GM19397 (cell line): ENCODE results near the gene TUBE1.
"Not testable (repeated sequence)": the region's sequence is repeated elsewhere in the genome, so short reads cannot be mapped to it uniquely, and the experiment has no call there.

Experiments
- ATAC-seq: cut with Tn5 transposase; IDR thresholded peaks from one replicate; pipeline ENCODE4 v1.9.1; 2021; ENCODE audit warnings: mild to moderate bottlenecking, moderate library complexity; ENCODE audit not compliant: unreplicated experiment

The TUBE1 gene, protein sequence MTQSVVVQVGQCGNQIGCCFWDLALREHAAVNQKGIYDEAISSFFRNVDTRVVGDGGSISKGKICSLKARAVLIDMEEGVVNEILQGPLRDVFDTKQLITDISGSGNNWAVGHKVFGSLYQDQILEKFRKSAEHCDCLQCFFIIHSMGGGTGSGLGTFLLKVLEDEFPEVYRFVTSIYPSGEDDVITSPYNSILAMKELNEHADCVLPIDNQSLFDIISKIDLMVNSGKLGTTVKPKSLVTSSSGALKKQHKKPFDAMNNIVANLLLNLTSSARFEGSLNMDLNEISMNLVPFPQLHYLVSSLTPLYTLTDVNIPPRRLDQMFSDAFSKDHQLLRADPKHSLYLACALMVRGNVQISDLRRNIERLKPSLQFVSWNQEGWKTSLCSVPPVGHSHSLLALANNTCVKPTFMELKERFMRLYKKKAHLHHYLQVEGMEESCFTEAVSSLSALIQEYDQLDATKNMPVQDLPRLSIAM

DNA sequence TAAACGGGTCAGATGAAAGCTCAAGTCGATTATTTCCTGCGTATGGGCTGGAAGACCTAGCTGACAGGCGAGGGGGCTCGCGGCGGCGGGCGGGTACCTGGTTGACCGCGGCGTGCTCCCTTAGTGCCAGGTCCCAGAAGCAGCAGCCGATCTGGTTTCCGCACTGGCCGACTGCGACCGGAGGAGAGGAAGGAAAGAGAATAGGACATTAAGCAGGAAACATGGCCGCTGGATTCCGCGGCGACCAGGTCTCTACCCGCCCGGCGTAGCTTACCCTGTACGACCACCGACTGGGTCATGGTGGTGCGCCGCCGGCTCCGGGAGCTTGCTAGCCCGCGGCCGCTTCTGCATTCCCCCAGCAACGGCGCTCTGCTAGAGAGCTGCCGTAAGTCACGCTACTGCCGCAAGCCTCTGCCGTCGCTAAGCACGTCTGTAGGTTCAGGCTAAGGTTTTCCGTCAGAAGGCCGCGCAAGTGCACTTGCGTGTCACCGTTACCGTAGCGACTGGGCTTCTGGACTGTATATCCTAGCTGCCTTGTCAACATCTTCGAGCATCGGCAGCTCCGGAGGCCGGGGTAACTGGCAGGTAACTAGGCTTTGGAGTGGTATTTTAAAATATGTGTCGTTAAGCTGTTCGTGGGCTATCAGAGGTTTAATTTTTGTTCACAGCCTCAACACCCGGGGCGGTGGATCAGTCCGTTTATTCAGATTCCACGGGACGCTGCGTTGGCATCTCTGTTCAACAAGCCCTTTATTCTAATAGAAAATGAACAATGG is at the start of gene TUBE1, which contains the start of gene FAM229B:
TUBE1 (minus strand) TSS at position 347 of the 776 bp plus-strand sequence; CDS start at position 299, 48 bp downstream.
FAM229B (plus strand) TSS at position 456 of the 776 bp plus-strand sequence. CDS start 11,693 bp downstream, outside the sequence.
- peak; percentile 98 for ATAC-seq

DNA sequence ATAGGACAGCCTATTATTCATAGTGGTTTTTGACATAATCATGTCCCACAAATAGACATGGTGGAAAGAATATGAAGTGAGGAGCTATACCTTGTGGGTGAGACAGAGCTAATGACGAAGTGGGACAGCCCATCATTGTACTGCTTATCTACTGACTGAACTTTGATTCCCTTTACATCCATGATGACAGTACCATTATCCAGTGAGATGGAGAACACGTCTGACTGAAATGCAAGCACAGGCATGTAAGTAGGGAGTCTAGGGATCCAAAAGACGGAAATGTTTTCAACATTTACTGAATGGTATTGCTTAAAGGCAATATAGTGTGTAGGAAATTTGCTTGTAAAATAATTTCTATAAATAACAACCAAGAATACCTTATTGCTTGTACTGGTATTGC is 43.6 kb upstream of the TUBE1 start:
- no peak for ATAC-seq

DNA sequence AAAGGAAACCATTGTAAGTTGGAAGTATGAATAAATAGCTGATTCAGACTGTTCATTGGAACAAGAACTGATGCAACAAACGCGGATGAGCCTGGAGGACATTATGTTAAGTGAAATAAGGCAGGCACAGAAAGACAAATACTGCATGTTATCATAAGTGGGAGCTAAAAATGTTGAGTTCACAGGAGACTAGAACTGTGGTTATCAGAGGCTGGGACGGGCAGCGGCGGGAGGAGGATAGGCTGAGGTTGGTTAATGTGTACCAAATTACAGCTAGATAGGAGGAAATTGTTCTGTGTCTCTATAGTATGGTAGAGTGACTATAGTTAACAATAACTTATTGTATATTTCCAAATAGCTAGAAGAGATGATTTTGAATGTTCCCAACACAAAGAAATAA is 40.9 kb upstream of the TUBE1 start:
- ATAC-seq: no peak

DNA sequence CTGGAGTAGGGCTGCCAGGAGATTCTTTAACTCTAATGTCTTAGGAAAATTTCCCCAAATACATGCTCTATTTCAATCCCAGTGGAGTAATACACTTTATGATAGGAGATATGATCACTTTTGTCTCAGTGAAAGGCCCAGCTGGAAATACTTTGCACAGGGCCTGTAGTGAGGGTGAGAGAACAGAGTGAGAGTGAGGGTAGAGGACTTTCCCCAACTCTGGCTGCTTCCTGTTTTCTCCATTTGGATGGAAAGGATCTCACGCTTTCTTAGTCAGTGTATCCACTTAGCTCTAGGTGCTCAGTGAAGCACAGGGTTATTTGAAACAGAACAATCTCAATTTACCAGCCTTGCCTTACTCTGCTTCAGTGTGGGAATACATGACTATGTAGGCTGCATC is 36.7 kb upstream of the TUBE1 start:
- ATAC-seq: no peak

DNA sequence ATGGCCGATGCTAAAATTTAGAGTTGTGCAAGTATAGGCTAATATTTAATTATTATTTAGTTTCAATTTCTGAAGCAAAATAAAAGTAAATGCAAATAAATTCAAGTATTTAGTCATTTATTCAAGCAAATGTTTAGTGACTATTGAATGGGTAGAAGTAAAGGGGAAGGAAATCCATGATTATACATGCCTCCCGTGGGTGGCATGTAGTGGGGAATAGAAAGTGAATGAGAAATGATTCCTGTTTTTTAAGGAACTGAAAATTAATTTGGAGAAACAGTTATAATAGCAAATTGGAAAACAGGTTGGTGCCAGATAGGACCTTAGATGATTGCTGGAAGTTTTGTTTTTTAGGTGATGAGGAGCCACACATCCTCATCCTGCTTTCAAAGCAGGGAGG is 35.5 kb upstream of the TUBE1 start:
- no peak for ATAC-seq

DNA sequence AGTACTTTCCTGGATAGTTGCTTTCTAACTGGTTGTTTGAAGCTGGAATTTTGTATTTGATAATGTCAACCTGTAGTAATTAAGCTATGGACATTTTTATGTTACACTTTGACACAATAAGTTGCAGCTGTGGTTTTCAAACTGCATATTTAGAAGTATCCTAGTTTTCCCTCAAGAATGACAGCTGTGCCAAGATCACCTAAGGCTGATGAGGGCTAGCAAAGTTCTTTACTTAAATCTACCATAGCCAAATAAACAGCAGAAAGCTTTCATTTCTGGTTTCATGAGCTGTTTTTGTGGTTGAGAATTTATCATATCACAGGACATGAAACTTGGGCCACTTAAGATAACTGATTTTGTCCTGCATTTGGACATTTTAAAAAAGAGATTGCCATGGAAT is 30.8 kb upstream of the TUBE1 start:
- ATAC-seq: no peak

DNA sequence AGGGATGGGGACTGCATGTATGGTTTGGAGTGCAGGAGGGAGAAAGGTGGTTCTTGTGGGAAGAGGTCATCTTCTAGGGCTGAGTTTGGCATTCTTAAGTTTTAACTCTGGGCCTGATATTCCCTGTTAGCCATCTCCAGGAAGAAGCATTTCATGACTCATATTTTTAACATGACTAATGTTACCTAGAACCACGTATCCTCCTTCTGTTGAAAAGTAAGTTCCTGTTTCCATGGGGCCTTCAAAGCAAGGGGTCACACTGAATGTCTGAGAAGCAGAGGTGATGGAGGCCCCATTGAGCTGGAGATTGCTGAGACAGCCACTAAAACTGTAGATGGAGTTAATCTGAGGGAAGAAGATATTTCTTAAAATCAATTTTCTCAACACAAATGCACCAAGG is 30.3 kb upstream of the TUBE1 start:
- ATAC-seq: no peak

DNA sequence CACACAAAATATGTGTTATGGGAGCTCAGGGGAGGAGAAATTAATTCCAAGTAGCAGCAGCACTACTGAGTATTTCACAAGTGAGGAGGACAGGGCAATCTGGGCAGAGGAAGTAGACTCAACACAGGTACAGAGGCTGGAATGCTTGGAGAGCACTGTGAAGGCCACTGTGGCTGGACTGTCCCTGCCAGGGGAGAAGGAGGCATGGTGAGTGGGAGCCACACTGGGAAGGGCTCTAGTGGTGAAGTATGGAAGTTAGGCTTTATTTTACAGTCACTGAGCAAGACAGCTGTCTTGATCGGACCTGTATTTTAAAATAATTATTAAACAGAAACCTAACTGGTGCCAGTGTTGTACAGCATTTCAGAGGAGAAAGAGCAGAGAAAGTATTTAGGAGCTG is 28.9 kb upstream of the TUBE1 start:
- ATAC-seq: no peak

DNA sequence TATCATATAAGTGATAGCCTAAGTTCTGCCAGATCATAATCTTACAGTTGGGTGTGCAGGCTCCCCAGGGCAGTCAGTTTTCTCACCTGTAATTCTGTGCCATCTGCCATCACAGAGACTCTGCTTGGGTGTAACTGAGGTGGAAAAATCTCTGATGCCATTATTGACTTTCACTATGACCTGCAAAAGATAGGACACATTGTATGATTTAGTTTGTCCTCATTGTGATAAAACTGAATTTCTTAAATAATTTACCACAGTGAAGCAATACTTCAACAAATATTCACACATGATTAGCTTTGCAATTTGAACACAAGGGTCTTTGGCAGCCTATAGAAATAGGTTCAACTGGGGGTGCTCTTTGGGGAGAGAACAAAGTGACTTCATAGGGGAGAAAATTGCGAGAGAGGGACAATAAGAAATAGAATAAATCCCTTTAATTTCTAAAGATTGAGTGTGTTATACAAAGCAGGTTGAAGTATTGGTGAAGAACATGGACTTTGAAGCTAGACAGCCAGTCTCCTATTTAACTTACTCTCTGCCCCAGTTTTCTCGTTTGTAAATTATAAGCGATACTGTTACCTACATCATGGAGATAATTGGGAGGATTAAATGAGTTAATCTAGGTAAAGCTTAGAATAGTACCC is 27.4 kb upstream of the TUBE1 start:
- no peak for ATAC-seq

DNA sequence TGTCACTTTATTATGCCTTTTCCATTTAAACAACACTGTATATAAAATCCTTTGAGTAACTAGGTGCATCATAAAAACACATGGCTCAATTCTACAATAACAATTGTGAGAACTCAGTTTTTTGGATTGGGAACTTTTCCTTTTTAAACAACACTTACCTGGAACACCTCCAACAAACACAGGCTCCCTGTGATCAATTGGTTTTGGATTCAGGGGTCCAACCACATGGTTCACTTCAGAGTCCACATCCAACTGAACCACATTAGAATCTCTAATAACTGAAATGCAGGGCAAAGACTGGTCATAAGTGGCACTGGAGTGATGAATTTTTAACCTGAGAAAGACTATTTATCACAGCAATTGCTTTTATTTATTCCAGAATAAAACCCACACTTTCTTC is 26.6 kb upstream of the TUBE1 start:
- ATAC-seq: no peak

DNA sequence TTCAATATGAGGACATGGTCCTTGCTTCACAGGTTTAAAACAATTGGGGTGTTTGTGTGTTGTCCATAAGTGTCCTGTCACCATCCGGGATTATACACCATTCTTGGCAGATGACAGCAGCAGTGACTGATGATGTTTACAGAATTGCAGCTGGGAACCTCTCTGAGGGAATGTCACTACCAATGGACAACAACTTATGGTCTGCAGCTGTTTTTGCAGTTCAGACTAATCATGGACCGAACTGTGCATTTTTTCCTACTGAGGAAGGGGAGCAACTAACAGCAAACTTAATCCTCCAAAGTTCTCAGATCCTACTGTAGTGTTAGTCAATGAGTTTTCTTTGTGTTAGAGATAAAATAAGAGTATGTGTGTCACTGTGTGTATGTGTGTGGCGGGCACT is 26.1 kb upstream of the TUBE1 start:
- ATAC-seq: no peak

DNA sequence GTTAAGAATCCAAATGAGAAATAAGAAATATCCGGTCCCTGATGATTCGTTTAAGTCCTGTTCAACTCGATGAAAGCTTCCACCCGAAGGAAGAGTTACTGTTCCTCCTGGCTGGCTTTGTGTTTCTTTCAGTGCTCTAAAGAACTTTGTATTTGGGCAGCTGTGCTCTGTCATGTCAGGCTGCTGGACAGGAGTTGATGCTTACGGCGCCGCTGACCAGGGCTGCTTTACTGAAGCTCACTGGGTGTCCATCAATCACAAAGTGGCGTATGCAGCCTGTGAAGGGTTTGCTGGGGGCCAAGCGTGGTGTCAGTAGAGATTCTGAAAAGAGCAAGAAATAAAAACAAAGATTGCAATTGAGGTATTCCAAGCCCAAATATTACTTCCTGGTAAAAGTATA is 22.0 kb upstream of the TUBE1 start:
- ATAC-seq: no peak

DNA sequence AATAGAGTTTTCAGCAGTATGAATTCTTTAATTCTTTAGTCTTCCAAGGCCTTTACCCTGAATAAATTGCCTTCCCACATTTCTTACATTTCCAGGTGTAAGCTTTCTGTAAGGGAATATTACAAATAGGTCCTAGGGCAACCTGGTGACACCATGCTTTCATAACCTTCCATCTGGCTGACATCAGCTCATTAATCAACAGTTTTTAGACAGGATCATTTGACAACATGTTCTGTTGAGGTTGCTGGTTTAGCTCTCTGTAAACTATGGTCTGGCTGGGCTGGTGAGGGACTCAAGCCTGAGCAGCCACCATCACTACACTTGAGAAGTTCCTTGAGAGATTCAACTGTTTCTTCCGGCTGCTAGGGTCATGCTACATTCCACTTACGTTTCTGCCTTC is 19.3 kb upstream of the TUBE1 start:
- ATAC-seq: no peak

DNA sequence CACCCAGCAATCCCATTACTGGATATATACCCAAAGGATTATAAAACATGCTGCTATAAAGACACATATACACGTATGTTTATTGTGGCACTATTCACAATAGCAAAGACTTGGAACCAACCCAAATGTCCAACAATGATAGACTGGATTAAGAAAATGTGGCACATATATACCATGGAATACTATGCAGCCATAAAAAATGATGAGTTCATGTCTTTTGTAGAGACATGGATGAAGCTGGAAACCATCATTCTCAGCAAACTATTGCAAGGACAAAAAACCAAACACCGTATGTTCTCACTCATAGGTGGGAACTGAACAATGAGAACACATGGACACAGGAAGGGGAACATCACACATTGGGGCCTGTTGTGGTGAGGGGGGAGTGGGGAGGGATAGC is 18.7 kb upstream of the TUBE1 start:
- not testable (repeated sequence) for ATAC-seq

DNA sequence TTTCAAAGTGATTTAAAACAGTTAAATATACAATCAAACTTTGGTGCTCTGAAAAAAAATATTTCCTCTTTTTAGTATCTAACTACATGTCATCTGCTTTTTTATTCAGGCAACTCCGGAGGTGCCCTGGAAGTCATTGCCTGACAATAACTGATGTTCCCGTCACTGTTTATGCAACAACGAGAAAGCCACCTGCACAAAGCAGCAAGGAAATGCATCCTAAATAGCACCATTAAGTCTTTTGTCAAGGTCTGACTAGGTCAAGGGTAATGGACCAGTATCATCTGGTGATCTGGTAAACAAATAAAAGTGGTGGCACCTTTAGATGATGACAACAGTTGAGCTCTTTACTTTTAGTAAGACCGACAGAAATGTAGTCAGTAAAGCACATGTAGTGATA is 13.3 kb upstream of the TUBE1 start:
- no peak for ATAC-seq

DNA sequence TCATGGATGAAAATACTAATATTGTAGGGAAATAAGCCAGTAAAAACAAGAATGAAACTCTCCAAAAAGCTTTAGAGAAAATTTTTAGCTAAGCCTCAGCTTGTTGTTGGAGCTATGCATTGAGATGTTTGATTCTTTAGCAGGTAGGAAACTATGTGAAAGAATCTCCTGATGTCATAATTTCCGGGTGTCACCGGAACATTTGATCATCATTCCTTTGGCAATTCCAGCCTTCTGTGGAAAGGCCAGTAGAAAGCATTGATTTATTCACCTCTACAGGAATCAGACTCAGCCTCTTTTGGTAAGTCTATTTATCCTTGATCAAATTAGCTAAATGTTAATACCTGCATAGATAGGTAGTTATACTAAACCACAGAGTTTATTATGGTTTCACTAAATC is 9.6 kb upstream of the TUBE1 start:
- no peak for ATAC-seq

DNA sequence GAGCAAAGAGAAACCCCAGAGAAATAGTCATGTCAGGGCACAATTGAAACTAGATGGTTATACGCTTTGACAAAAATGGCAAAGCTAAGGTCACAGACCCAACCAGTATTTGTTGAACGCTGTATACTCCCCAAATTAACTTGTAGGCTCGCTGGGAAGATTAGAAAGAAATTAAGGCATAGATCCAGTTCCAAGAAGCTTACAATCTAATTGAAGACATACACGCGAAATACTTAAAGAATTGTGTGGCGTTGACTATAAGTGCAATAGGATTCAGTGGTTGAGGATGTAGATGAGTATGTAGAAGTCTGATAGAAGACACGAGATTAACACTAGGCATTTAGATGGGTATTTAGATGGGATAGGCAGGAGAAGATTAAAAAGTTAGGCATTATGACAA is 634 bp upstream of the TUBE1 start:
- no peak for ATAC-seq

DNA sequence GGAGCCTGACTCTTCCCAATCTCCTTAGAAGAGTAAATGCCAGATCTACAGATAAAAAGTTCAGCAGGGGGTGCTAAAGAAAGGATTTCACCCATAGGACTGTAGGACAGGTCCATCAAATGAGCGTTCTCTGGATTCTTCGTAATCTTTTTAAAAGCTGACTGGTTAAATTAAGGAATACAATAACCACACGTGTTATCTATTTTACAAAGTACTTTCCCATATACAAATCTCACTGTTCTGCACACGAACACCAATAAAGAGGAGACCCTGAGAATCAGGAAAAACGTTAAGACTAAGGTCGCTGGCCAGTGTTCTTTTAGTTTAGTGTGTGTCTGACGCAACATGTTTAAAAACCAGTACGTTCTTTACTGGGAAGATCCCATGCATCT is 542 bp downstream of the TUBE1 start:
- ATAC-seq: peak; percentile 14

DNA sequence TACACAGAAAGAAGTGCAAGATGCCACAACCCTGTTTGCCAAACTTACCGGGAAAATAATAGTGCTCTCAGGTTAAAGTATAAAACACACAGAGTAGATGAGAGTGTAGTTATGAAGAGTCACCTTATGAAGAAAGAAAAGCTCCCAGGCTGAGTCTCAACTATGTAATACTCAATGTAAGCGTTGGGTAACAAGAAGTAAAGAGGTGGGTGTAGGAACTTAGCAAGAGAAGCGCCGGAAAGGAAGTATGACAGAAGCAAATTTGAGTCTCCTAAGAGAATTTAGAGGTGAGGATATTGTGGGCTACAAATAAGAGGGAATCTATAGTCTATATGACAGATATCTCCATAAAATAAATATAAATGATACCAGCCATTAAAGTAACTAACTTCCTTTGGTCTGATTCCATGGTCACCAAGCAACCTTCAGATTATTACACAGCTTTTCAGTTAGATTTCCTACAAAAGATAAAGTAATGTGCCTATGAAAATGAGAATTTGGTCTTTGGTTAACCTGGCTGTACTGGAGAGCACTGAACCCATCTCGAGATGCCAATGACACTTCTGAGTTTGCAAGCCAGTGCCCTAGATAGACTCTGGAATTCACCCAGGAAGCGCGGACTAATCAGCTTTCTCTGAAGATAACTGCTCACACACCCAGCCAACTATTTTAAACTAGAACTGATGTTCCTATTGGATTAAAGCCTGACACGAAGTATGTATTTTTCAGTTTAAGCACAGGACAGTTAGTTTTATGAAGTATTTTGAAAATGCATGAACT is 1.8 kb downstream of the TUBE1 start:
- ATAC-seq: no peak

DNA sequence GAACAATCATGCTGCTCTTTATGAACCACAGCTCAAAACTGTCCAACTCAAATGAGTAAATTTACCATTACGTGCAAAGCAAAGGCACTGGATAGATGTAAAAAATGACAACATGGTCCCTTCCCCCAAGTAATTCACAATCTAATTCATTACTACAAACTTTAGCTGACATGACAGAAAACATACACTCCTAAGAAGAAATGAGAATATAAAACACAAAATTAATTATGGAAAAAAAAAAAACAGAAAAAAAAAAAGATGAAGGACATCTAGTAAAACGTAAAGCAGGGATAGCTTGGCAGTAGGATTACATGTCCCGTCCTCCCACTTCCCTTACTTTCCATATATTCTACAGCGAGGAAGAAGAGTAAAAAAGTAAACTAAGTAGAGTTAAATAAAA is 5.7 kb downstream of the TUBE1 start:
- ATAC-seq: no peak

DNA sequence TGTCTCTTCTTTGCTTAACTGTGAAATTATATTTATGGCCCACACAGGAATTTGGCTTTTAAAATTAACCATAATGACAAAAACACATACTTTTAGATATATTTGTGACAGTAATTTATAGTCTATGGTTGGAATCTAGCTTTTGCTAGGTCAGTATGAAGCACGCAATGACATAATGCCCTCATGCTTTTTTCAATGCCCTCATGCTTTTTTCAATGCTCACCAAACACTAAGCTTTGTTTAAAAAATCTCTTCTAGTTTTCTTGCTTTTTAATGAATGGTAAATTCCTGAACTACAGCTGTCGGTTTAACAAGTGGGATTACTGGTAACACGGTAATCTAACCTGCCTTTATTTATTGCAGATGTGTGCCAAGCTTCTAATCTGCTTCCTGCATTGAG is 20.7 kb downstream of the TUBE1 start:
- no peak for ATAC-seq
